GM19463 (cell line): ENCODE data around the gene DNAJC7.
"Not testable (repeated sequence)": the region's sequence is repeated elsewhere in the genome, so short reads cannot be mapped to it uniquely, and the experiment has no call there.

Experiments used
- ATAC-seq: cut with Tn5 transposase; IDR thresholded peaks from one replicate; pipeline ENCODE4 v1.9.1; 2021; ENCODE audit warnings: mild to moderate bottlenecking, moderate library complexity; ENCODE audit not compliant: unreplicated experiment

DNAJC7 gene

GRCh38 chr17:42017866-42018200 lies 594 bp upstream of the DNAJC7 start:
- ATAC-seq, result no peak

GRCh38 chr17:42016411-42016831 lies 818 bp downstream of the DNAJC7 start:
- ATAC-seq, result no peak

- ATAC-seq, result not testable (repeated sequence)
These were observed 3.5 kb downstream of the DNAJC7 start for GRCh38 chr17:42013740-42014139.

GRCh38 chr17:42012363-42012762 lies 4.9 kb downstream of the DNAJC7 start:
- not testable (repeated sequence) for ATAC-seq

- no peak for ATAC-seq
These were observed 6.2 kb downstream of the DNAJC7 start for GRCh38 chr17:42010898-42011516.

GRCh38 chr17:42010266-42010680 lies 7.0 kb downstream of the DNAJC7 start:
- ATAC-seq, result not testable (repeated sequence)

GRCh38 chr17:42009170-42009569 lies 8.1 kb downstream of the DNAJC7 start:
- ATAC-seq, result no peak

GRCh38 chr17:42005166-42005565 lies 12.1 kb downstream of the DNAJC7 start:
- ATAC-seq, result no peak

GRCh38 chr17:42002792-42003301 lies 14.4 kb downstream of the DNAJC7 start:
- ATAC-seq, result no peak

- ATAC-seq, result no peak
These were observed 15.0 kb downstream of the DNAJC7 start for GRCh38 chr17:42002175-42002791.

GRCh38 chr17:42001729-42002128 lies 15.5 kb downstream of the DNAJC7 start:
- ATAC-seq, result no peak

GRCh38 chr17:42000413-42001133 lies 16.7 kb downstream of the DNAJC7 start:
- ATAC-seq, result no peak

- ATAC-seq, result no peak
These were observed 18.7 kb downstream of the DNAJC7 start for GRCh38 chr17:41998497-41998896.

GRCh38 chr17:41996855-41997164 lies 20.4 kb downstream of the DNAJC7 start:
- no peak for ATAC-seq

- ATAC-seq, result no peak
These were observed 24.7 kb downstream of the DNAJC7 start for GRCh38 chr17:41992576-41992975.

GRCh38 chr17:41989702-41990419 lies 27.4 kb downstream of the DNAJC7 start:
- ATAC-seq, result no peak

GRCh38 chr17:41988418-41988817 lies 28.8 kb downstream of the DNAJC7 start:
- ATAC-seq, result no peak

- ATAC-seq, result no peak
These were observed 29.6 kb downstream of the DNAJC7 start for GRCh38 chr17:41987642-41988041.

- no peak for ATAC-seq
These were observed 30.6 kb downstream of the DNAJC7 start for GRCh38 chr17:41986634-41987033.

GRCh38 chr17:41985919-41986318 lies 31.3 kb downstream of the DNAJC7 start:
- no peak for ATAC-seq

GRCh38 chr17:41984454-41984853 lies 32.8 kb downstream of the DNAJC7 start:
- no peak for ATAC-seq
